Activated CD4-positive, alpha-beta memory T cell treated with anti-CD3 and anti-CD28 coated beads for 36 hours (primary cell): Measurements from ENCODE around the gene FLNA. TPM values are rescaled to one million over a fixed set of nuclear protein-coding genes. Genes with fewer than 3 reads are reported as not detected.
"Not testable (repeated sequence)": the region's sequence is repeated elsewhere in the genome, so short reads cannot be mapped to it uniquely, and the experiment has no call there.

Experiments
- CTCF ChIA-PET: fragments of 350-600 bp; sonication (Branson Sonifier 250); formaldehyde crosslinking; loops from one replicate; lab custom pipeline; 2021; ENCODE audit warnings: antibody characterized with exemption, inconsistent platforms; lab: Charles Lee
- POLR2A ChIA-PET: fragments of 350-600 bp; sonication (Branson Sonifier 250); formaldehyde crosslinking; loops from one replicate; lab custom pipeline; 2021; ENCODE audit warnings: antibody characterized with exemption; lab: Charles Lee
- DNase-seq: peaks from one replicate; pipeline ENCODE4 v3.0.0-alpha.2; 2020
- H3K27ac Mint-ChIP-seq: one replicate; pipeline ENCODE4 v1.8.0; 2021; ENCODE audit warnings: mixed read lengths
- H3K27me3 Mint-ChIP-seq: one replicate; pipeline ENCODE4 v1.8.0; 2021; ENCODE audit warnings: mixed read lengths
- H3K36me3 Mint-ChIP-seq: one replicate; pipeline ENCODE4 v1.8.0; 2021; ENCODE audit warnings: mixed read lengths
- H3K4me1 Mint-ChIP-seq: one replicate; pipeline ENCODE4 v1.8.0; 2021; ENCODE audit warnings: low read depth, mixed read lengths
- H3K4me3 Mint-ChIP-seq: one replicate; pipeline ENCODE4 v1.8.0; 2021; ENCODE audit warnings: mild to moderate bottlenecking, mixed read lengths
- H3K9me3 Mint-ChIP-seq: one replicate; pipeline ENCODE4 v1.8.0; 2021; ENCODE audit warnings: mixed read lengths
- intact Hi-C: fragments of 100-400 bp; cut with micrococcal nuclease; formaldehyde crosslinking; loops from one replicate; pipeline ENCODE4 v1.15.1; 2023
- total RNA-seq, 2 experiments: library from RNA; stranded (reverse); gene quantifications; one replicate each; pipeline ENCODE4 v1.2.3, GENCODE V29; 2021

Gene FLNA
- total RNA-seq, 2 experiments from 2014 or later = 1,023 to 1,032 TPM

GRCh38 chrX:154305541-154306205 lies 68.8 kb downstream of the FLNA start:
- DNase-seq = no peak
- ChIA-PET POLR2A (interaction anchor here (0.6 kb wide), 1 partner anchor 93 kb away, joined by 3 read pairs; the partner anchor contains the start of gene RPL10), CTCF (no interaction called here)
- Mint-ChIP-seq H3K27ac (no peak overlapping the region), H3K36me3 (no peaks in the 10 kb centered on the region), H3K4me1 (peaks cover 18% of the 10 kb centered on the region), H3K27me3 (no peaks in the 10 kb centered on the region), H3K9me3 (no peaks in the 10 kb centered on the region), H3K4me3 (no peak overlapping the region)
- intact Hi-C loops = no loop called here

DNA sequence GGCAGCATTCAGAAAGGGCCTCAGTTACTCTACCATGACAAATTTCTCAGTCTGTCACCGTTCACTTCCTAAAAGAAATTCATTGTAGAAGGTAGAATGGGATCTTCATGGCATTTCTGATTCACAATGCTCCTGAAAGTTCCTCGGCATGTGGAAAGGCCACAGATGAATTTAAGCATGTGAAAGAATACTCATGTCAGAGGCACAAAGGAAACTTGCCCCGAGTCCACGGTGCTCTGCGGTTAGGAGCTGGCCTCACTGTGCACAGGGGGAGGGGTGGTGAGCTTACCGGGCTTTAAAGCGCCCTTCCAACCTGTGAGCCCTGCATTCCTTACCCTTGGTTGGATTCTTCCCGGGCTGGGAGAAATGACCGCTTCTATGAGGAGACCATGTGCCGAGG lies 69.6 kb downstream of the FLNA start:
- Mint-ChIP-seq H3K9me3 (no peaks in the 10 kb centered on the region), H3K4me3 (no peak overlapping the region), H3K27me3 (no peaks in the 10 kb centered on the region), H3K4me1 (peaks cover 17% of the 10 kb centered on the region), H3K36me3 (no peaks in the 10 kb centered on the region), H3K27ac (no peak overlapping the region)
- no peak for DNase-seq
- intact Hi-C loops = no loop called here
- POLR2A ChIA-PET = no interaction called here
- CTCF ChIA-PET = interaction anchor here (0.6 kb wide), 1 partner anchor 8 kb away, joined by 3 read pairs; no protein-coding TSS in a partner anchor

- intact Hi-C loops = no loop called here
- ChIA-PET CTCF (no interaction called here), POLR2A (no interaction called here)
- H3K4me1 Mint-ChIP-seq = peaks cover 11% of the 10 kb centered on the region
- H3K9me3 Mint-ChIP-seq = no peaks in the 10 kb centered on the region
- H3K36me3 Mint-ChIP-seq = no peaks in the 10 kb centered on the region
- DNase-seq = no peak
- H3K27me3 Mint-ChIP-seq = no peaks in the 10 kb centered on the region
- no peak overlapping the region for H3K27ac Mint-ChIP-seq
- no peak overlapping the region for H3K4me3 Mint-ChIP-seq
These were observed 71.0 kb downstream of the FLNA start for GRCh38 chrX:154303476-154303875.

GRCh38 chrX:154302998-154303397 lies 71.4 kb downstream of the FLNA start:
- H3K27me3 Mint-ChIP-seq, POLR2A ChIA-PET, H3K4me1 Mint-ChIP-seq, intact Hi-C loops, H3K27ac Mint-ChIP-seq, H3K36me3 Mint-ChIP-seq, H3K9me3 Mint-ChIP-seq, CTCF ChIA-PET, H3K4me3 Mint-ChIP-seq, DNase-seq: not testable (repeated sequence)

GRCh38 chrX:154300816-154301215 lies 73.6 kb downstream of the FLNA start:
- H3K4me1 Mint-ChIP-seq = no peaks in the 10 kb centered on the region
- no peak overlapping the region for H3K27ac Mint-ChIP-seq
- DNase-seq = no peak
- CTCF ChIA-PET = no interaction called here
- no peaks in the 10 kb centered on the region for H3K36me3 Mint-ChIP-seq
- H3K27me3 Mint-ChIP-seq = no peaks in the 10 kb centered on the region
- H3K9me3 Mint-ChIP-seq = no peaks in the 10 kb centered on the region
- intact Hi-C loops = no loop called here
- no peak overlapping the region for H3K4me3 Mint-ChIP-seq
- POLR2A ChIA-PET = no interaction called here

Other genes with a start within 250 kb of the FLNA start
- not detected for gene OPN1LW, start 230.4 kb downstream of the FLNA start, total RNA-seq
- gene OPN1MW, start 192.0 kb downstream of the FLNA start, total RNA-seq = not detected
- gene OPN1MW2, start 154.9 kb downstream of the FLNA start, total RNA-seq = not detected
- not detected for gene OPN1MW3, start 117.1 kb downstream of the FLNA start, total RNA-seq
- gene TEX28, start 79.5 kb downstream of the FLNA start, total RNA-seq = not detected
- under 1 TPM; 0.15 to 0.21 TPM for gene TKTL1, start 78.8 kb downstream of the FLNA start, total RNA-seq
- gene EMD, start 4.7 kb upstream of the FLNA start, total RNA-seq = 10 to 100 TPM; 75.8 to 79.1 TPM
- 1,000 to 10,000 TPM; 3,597 to 3,654 TPM for gene RPL10, start 23.7 kb upstream of the FLNA start, total RNA-seq
- gene DNASE1L1, start 34.6 kb upstream of the FLNA start, total RNA-seq = 10 to 100 TPM; 12.5 to 13.3 TPM
- gene TAFAZZIN, start 36.9 kb upstream of the FLNA start, total RNA-seq = 10 to 100 TPM; 58.6 to 66.4 TPM
- gene ATP6AP1, start 54.0 kb upstream of the FLNA start, total RNA-seq = 10 to 100 TPM; 30.8 to 31.6 TPM
- gene GDI1, start 62.5 kb upstream of the FLNA start, total RNA-seq = 100 to 1,000 TPM; 119 to 121 TPM
- 10 to 100 TPM; 61.1 to 61.9 TPM for gene FAM50A, start 69.5 kb upstream of the FLNA start, total RNA-seq
- 10 to 100 TPM; 33.7 to 35.2 TPM for gene PLXNA3, start 83.6 kb upstream of the FLNA start, total RNA-seq
- 10 to 100 TPM; 45.5 to 47.7 TPM for gene LAGE3, start 104.6 kb upstream of the FLNA start, total RNA-seq
- 10 to 100 TPM; 49.5 to 53.3 TPM for gene UBL4A, start 112.0 kb upstream of the FLNA start, total RNA-seq
- 10 to 100 TPM; 14.4 to 16.1 TPM for gene SLC10A3, start 116.0 kb upstream of the FLNA start, total RNA-seq
- gene FAM3A, start 141.6 kb upstream of the FLNA start, total RNA-seq = 10 to 100 TPM; 21.4 to 28.4 TPM
- gene G6PD, start 172.2 kb upstream of the FLNA start, total RNA-seq = 10 to 100 TPM; 65.8 to 70.4 TPM
- 10 to 100 TPM; 39.4 to 45.9 TPM for gene IKBKG, start 173.0 kb upstream of the FLNA start, total RNA-seq
- not detected for gene CTAG1A, start 210.5 kb upstream of the FLNA start, total RNA-seq
- gene CTAG1B, start 244.6 kb upstream of the FLNA start, total RNA-seq = not detected